Neural progenitor cell (in vitro differentiated cells): ENCODE measurements around the gene REC114.

ENCODE experiments used
- EZH2 ChIP-seq: fragments of 200-600 bp; sonication (generic); IDR thresholded peaks from 2 replicates; pipeline ENCODE4 v1.6.1; 2017; ENCODE audit warnings: antibody characterized with exemption, mild to moderate bottlenecking, moderate library complexity
- EZH2phosphoT487 ChIP-seq: fragments of 200-600 bp; sonication (generic); IDR thresholded peaks from 2 replicates; pipeline ENCODE4 v1.6.1; 2017; ENCODE audit warnings: antibody characterized with exemption

DNA sequence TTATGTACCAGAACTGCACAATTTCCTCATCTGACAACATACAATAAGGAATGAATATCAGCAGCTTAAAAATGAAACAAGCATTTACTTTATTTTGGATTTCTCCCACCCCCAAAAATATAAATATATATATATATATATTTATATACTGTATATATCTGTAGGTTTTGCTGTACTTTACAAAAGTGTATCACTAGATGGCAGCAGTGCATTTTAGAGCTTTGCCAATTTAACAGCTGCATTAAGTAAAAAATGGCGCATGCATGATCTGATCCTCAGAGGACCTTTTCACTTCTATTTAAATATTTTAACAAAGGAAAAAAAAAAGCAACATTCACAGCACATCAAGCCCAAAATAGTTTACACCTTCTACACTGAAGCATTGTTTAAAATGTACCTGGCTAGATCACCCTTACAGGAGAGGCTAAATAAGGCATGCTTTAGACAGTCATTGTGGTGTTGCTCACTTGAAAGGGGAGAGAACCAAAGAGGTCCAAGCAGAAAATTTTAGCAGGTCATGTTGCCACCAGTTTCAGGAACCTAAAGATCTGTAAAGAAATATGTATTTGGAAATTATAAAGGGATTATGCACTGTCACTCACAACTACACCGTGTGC lies 117.6 kb downstream of the REC114 start:
- TF ChIP-seq EZH2 (no peak), EZH2phosphoT487 (no peak)
